ENCODE results near the gene PLS3. TPM values are rescaled to one million over a fixed set of nuclear protein-coding genes. Genes with fewer than 3 reads are reported as not detected.

PLS3 gene
- total and polyA plus RNA-seq, 9 of the 15 experiments (the other 6 are each of a cell fraction or from before 2014, with no cell fraction given): 0.03 to 0.42 (median 0.03) TPM; not detected in 4

GRCh38 chrX:115650916-115651315 is 89.9 kb downstream of the PLS3 start:
- Histone ChIP-seq H4K20me1 (replicated peaks; ENCODE audit: control insufficient read depth, insufficient read depth, low read length) (no peaks in the 10 kb centered on the region), H2AFZ (ENCODE audit: low read depth, low read length) (no peak overlapping the region), H3K4me1 (replicated peaks in 1 of 2; ENCODE audit: control insufficient read depth in 2 of 2, insufficient read depth in 2 of 2, low read length in 2 of 2) (no peaks in the 10 kb centered on the region), H3K79me2 (ENCODE audit: control insufficient read depth, insufficient read depth, low read length) (no peaks in the 10 kb centered on the region), H3K36me3 (ENCODE audit: control insufficient read depth, insufficient read depth, low read length) (no peaks in the 10 kb centered on the region), H3K9me3 (replicated peaks; ENCODE audit: control insufficient read depth, insufficient read depth, low read depth, low read length) (no peaks in the 10 kb centered on the region), H3K9ac (ENCODE audit: insufficient read depth in 1 of 2, low read depth in 2 of 2, low read length in 2 of 2) (no peak overlapping the region), H3K27ac (ENCODE audit: extremely low read depth, low read depth, low read length) (no peak overlapping the region), H3K4me3 (no peak overlapping the region), H3K27me3 (ENCODE audit: control insufficient read depth in 2 of 2, insufficient read depth in 2 of 2, low read length in 2 of 2) (no peaks in the 10 kb centered on the region), H3K9me1 (ENCODE audit: control insufficient read depth, insufficient read depth, low read length) (no peaks in the 10 kb centered on the region), H3K4me2 (ENCODE audit: insufficient read depth, low read length) (no peak overlapping the region)
- no TSS peak for BruUV-seq (replicated peaks)
- intact Hi-C loops (cut with micrococcal nuclease): loop anchor here (1.0 kb wide), 1 partner anchor 39 kb away; no protein-coding TSS in a partner anchor
- DNase-seq (ENCODE audit: extremely low read depth in 1 of 4, low spot score in 3 of 4) (peak; percentile 8 to 47 (median 16)), FAIRE-seq (peak; percentile 37), ATAC-seq (peak; percentile 83)
- ChIA-PET POLR2A (no interaction called here), CTCF (ENCODE audit: low intra/inter-chr PET ratio) (interaction anchor here (0.7 to 1.2 kb wide), 2 partner anchors 39 to 40 kb away, joined by 3 read pairs; no protein-coding TSS in a partner anchor)
- TF ChIP-seq RAD21 (CRISPR knock-in tag; conservative IDR thresholded peaks at IDR 0.05 in 1 of 2, IDR thresholded peaks at IDR 0.05 in 1 of 2): peak; percentile 50 to 55
- peak; percentile 30; the same call in 1 of the 2 replicates for TF ChIP-seq REST (IDR thresholded peaks at IDR 0.05; ENCODE audit: borderline replicate concordance)
- no peak for TF ChIP-seq REST (CRISPR knock-in tag; IDR thresholded peaks at IDR 0.05; ENCODE audit: low read depth)
- TF ChIP-seq CTCF (IDR thresholded peaks at IDR 0.05 in 2 of 3, conservative IDR thresholded peaks at IDR 0.05 in 1 of 3; ENCODE audit: insufficient read depth in 2 of 3, low read depth in 1 of 3, low read length in 3 of 3): peak; percentile 54 to 64 (median 59); a peak in 4 of 6 replicates
- TF ChIP-seq TEAD1 (CRISPR knock-in tag; IDR thresholded peaks at IDR 0.05): no peak
- TF ChIP-seq ZNF354B (CRISPR knock-in tag; IDR thresholded peaks at IDR 0.05): no peak
- 0% methylated on average over 2 of the region's 2 CpGs for WGBS (ENCODE audit: insufficient coverage, low coverage, missing lambda C conversion rate)
- in situ Hi-C loops (cut with MboI): no loop called here
